NCI-H128 (cell line): Measurements from ENCODE around the gene SCN5A.
A peak's percentile ranks its signal among the peaks of the same experiment; 100 is the strongest.

Experiments
- DNase-seq: peaks from one replicate; lab custom pipeline; 2025; ENCODE audit not compliant: unreplicated experiment; lab: John Stamatoyannopoulos, UW

Gene SCN5A

DNA sequence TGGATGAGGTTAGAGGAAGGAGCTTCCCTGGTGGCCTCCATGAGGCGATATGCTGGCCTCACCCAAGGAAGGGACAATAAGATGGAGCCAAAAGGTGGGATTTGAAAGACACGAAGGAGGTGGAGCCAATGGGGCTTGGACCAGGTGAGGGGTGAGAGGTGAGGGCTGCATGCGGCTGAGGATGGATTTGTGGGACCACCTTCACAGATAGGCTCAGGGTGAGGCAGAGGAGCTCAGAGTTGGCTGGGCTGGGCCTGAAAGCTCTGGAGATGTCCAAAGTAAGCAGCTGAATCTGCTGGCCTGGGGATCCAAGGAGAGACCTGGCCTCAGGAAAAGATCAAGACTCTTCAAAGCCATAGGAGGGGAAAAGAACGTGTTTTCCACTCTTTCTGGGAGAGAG lies 103.5 kb downstream of the SCN5A start:
- DNase-seq = no peak

GRCh38 chr3:38545550-38545949 lies 103.9 kb downstream of the SCN5A start:
- DNase-seq = no peak

GRCh38 chr3:38544926-38545325 lies 104.6 kb downstream of the SCN5A start:
- no peak for DNase-seq

DNA sequence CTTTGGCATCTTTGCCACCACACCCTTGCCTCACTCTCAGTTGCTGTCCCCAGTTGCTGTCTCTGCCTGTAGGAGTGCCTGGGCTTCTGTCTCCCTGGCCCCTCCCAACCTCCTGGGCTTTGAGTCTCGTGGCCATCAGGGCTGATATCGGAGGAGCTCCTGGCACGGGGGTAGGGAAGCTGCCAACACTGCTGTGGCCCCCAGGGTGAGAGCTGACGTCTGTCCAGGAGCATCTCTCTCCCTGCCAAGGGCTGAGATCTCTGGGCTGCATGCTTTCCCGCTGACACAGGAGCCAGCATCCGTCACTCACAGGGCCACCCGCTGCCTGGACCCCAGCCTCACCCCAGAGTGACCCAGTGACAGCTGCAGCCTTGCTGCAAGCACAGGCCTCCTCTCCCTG lies 105.9 kb downstream of the SCN5A start:
- DNase-seq = no peak

DNA sequence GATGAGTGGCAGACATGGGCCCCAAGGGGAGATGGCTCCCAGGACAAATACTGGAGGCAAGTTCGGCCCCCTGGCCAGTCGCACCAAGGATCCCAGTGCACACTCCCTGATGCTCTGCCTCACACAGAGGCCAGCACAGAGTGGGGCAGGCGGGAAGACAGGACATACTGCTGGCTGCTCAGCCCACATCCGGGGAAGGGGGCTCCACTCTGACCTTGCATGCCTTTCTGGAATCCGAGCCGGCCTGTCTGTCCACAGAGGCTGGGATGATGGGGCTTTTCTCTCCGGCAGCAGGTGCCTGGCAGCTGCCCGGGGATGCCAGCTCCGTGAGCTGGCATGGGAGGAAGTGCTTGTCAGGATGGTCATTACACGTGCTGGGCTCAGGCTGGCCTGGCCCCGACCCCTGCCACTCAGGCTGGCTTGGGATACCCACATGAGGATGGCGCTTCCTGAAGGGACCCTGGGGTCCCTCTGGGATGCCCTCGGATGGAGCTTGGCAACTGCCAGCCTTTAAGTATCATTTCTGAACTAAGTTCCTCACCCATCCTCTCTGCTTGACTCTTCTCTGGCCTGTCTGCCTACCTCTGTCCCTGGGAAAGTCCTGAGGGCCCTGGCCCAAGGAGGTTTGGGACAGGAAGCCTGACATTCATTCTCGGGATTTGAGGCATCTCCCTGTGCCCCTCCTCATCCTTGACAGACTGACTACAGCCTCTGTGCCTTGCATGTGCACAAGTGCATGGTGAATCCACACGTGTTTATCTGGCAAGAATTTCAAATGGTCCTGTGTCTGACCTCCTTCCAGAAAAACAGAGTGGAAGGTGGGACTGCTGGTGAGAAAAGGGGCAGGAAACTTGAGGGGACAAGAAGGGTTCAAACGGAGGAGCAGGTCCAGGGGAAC lies 106.8 kb downstream of the SCN5A start:
- no peak for DNase-seq

- DNase-seq = no peak
Measured at GRCh38 chr3:38541806-38542205, 107.7 kb downstream of the SCN5A start.

DNA sequence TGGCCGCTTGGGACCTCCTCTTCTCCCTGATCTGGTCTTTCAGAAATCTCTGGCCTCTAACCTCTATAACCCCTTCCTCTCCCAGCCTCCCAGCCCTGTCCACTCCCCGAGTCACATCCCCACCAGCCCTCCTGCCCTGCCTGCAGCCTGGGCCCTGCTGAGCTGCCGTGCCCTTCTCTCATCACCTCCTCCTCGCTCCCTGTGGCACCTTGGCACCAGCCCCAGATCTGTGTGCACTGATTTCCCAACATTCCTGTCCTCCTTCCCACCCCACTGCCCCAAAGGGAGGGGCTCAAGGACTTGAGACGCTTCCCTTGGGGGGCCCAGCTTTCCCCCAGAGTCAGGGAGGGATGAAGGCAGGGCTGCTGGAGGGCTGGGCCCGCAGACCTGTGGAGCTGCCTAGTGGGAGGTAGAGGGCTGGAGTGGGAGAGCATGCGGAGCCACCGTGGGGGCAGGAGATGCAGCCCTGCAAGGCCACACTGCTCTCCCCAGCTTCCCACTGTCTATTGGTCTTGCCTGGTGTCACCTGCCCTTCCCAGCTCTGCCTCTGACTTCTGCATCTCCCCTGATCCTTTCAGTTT lies 110.6 kb downstream of the SCN5A start:
- no peak for DNase-seq

- DNase-seq = no peak
Measured at GRCh38 chr3:38536671-38537070, 112.8 kb downstream of the SCN5A start.

DNA sequence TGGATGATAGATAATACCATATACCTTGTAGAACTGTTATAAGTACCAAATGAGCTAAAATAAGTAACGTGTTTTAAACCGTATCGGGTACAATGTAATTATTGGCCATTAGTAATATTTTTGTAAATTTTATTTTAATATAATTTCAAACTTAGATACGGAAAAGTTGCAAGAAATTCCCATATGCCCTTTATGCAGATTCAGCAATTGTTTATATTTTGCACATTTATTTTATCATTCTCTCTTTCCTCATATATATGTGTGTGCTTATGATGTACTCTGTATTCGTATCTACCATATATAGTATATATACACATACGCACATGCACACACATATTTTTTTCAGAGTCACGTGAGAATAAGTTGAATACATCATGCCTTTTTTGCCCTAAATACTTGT lies 114.9 kb downstream of the SCN5A start:
- no peak for DNase-seq

DNA sequence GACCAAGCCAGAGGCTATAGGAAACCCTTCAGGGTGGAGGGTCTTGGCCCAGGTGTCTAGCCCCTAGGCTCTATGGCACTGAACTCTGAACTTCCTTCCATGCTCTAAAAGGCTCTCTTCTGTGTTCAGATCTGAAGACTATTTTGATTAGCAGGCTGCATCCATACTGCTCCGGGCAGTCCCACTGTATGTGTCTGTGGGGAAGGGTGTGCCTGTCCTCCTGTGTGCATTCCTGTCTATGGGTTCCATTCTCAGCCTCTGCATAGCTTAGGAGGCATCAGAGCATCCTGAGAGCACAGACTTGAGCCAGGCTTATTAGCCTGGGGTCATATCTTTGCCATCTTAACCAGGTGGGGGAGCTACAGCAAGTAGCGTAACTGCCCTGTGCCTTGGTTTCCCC lies 115.3 kb downstream of the SCN5A start:
- no peak for DNase-seq

DNA sequence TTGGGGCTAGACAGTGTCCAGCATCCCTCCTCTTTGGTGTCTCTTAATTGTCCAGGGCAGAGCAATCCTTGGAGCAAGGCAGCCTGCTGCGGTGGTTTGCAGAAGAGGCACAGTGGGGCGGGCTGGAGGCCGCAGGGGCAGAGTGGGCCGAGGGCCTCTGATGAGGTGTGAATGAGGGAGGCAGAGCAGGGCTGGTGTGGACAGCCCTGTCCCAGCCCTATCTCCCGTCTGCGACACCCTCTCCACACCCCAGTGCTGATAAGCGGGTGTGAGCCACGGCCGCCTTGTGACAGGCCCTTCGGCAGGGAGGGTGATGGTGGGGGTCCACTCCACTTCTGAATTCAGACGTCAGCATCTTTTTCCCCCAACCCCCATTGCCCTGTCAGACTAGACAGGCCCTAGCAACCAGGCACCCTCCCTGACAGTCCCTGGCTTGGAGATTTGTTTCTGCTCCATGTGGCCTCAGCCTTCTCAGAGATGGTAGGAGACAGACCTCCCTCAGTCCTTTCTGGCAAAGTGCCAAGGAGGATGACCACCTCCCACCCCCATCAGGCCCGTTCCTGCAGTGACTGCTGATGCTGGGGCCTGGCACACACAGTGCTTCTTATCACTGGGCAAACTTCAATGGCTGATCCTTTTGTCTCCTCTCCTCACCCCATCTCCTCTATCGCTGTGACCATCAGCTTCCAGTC lies 116.1 kb downstream of the SCN5A start:
- no peak for DNase-seq

DNA sequence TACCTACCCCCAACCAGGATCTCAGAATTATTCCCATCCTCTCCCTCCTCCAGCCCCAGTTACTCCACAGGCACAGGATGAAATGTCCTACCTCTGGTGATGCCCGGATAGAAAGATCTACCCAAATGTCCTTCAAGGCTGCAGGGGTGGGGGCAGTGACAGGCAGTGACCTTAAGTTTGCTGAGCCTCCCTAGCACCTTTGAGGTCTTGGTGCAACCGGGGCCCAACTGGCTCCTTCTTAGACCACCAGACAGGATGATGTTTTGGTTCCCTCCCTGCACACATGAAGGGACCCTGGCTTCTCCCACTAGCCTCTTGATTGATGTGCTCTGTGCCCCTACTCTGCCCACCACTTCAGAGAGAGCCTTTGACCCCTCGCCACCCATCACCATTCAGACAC lies 117.0 kb downstream of the SCN5A start:
- DNase-seq = no peak

DNA sequence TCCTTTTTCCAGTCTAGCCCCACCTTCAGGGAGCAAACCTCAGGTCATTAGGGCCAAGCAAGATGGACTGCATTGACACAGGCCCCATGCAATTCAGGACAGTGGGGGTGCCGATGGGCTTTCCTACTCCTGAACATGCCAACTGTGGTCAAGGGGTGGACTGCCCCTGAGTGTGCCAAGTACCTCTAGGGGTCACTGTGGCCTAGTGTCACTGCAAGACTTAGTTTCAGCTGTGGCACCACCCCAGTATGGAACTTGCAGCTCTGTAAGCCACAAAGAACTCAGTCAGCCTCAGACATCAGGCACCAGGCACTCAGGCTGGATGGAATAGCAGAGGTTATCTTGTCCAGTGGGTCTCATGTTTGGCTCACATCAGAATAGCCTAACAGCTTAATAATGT lies 121.0 kb downstream of the SCN5A start:
- no peak for DNase-seq

- no peak for DNase-seq
Measured at GRCh38 chr3:38526792-38527191, 122.7 kb downstream of the SCN5A start.

GRCh38 chr3:38524141-38524739 lies 125.2 kb downstream of the SCN5A start:
- no peak for DNase-seq

- no peak for DNase-seq
Measured at GRCh38 chr3:38522002-38522401, 127.5 kb downstream of the SCN5A start.

DNA sequence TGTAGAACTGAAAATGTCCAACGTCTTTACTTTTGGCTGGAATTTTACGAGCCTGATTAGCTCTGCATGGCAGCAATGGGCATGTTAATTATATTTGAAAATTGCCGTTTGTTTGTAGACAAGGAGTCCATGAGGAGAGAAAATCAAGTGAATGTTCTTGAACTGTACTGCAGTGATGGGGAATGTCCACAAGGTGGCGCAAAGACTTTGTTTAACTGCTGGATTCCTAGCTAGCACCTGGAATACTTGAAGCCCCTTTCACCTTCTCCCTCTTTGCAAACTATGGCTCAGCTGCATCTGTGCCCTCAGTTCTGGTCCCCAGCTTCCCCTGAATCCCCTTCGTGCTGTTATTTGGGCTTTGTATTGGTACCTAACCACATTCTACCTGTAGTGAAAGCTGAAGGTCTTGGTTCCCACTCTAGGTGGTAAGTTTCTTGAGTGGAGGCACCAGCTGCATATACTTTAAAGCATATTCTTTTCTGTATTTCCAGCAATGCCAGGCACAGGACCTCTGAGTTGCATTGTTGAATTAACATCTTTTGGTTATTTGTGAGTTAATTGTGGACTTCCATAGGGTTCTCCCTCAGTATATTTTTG lies 128.0 kb downstream of the SCN5A start:
- peak; percentile 37 for DNase-seq

- no peak for DNase-seq
Measured at GRCh38 chr3:38519651-38520050, 129.8 kb downstream of the SCN5A start.

DNA sequence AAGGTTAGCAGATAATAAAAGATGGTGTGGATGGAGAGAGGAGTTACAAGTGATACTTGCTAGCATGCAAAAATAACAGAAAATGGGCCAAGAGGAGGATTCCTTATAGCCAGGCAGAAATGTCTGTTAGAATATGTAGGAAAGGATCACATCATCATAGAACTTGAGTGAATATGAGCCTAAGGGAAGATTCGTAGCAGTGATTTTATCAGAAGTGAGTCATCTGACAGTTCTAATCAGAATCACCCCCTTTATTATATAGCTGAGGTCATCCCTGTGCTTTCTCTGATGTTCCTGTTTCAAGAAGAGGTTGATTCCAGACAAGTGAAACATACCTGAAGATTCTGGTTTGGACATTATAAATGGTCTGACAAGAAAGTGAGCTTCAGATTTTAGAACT lies 130.5 kb downstream of the SCN5A start:
- DNase-seq = no peak

DNA sequence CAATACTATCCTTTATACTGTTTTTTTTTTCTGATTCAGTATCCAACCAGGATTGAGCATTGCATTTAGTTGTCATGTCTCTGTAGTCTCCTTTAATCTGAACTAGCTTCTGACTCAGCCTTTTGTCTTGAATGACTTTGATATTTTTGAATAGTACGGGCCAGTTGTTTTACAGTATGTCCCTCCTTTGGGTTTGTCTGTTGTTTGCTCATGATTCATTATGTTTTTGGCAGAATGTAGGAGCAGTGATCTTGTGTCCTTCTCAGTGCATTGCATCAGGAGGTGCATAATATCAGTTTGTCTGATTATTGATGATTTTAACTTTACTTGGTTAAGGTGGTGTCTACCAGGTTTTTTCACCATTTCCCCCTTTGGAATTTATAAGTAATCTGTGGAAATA lies 132.8 kb downstream of the SCN5A start:
- no peak for DNase-seq

- DNase-seq = no peak
Measured at GRCh38 chr3:38515367-38515766, 134.1 kb downstream of the SCN5A start.
